Stimulated activated CD8-positive, alpha-beta memory T cell treated with anti-CD3 and anti-CD28 coated beads, Interleukin-4, amount 100 ng/mL, for 4 hours (primary cell): Measurements from ENCODE around the gene HCFC1.

Experiments used
- DNase-seq, 2 donors: peaks; one replicate each; pipeline ENCODE4 v3.0.0-alpha.2; 2020; ENCODE audit warnings: low read depth in 2 of 2, low spot score in 1 of 2

Gene HCFC1

GRCh38 chrX:153905481-153906095 is 66.0 kb downstream of the HCFC1 start:
- DNase-seq, result no peak

- DNase-seq, result no peak
Measured at GRCh38 chrX:153903991-153904957, 67.3 kb downstream of the HCFC1 start, which contains the start of gene AVPR2. AVPR2 (plus strand) TSS chrX:153904673; CDS start chrX:153905146, 473 bp downstream.

GRCh38 chrX:153903238-153903980 is 68.2 kb downstream of the HCFC1 start:
- no peak for DNase-seq

- DNase-seq, result no peak
Measured at GRCh38 chrX:153902385-153902784, 69.2 kb downstream of the HCFC1 start.

GRCh38 chrX:153901753-153902140 is 69.9 kb downstream of the HCFC1 start:
- DNase-seq, result no peak

GRCh38 chrX:153900831-153901752 is 70.5 kb downstream of the HCFC1 start:
- DNase-seq, result peak; percentile 12 to 40

- no peak for DNase-seq
Measured at GRCh38 chrX:153897899-153898298, 73.7 kb downstream of the HCFC1 start.
